NCI-H1417 (cell line): Measurements from ENCODE around the gene KANSL3.

Experiments used
- DNase-seq, 3 experiments: peaks; one replicate each; lab custom pipeline; 2025; lab: John Stamatoyannopoulos, UW

Gene KANSL3

GRCh38 chr2:96608469-96609455 lies 29.4 kb downstream of the KANSL3 start:
- DNase-seq, result no peak

GRCh38 chr2:96604104-96604503 lies 34.0 kb downstream of the KANSL3 start:
- DNase-seq, result no peak

- DNase-seq, result no peak
Measured at GRCh38 chr2:96602330-96602823, 35.7 kb downstream of the KANSL3 start.

GRCh38 chr2:96601382-96602292 lies 36.5 kb downstream of the KANSL3 start:
- no peak for DNase-seq

- no peak for DNase-seq
Measured at GRCh38 chr2:96599941-96600340, 38.2 kb downstream of the KANSL3 start.

GRCh38 chr2:96596596-96596995 lies 41.5 kb downstream of the KANSL3 start:
- no peak for DNase-seq

- DNase-seq, result no peak
Measured at GRCh38 chr2:96594691-96595152, 43.4 kb downstream of the KANSL3 start.

- no peak for DNase-seq
Measured at GRCh38 chr2:96594282-96594681, 43.8 kb downstream of the KANSL3 start.

- DNase-seq, result no peak
Measured at GRCh38 chr2:96591494-96591893, 46.6 kb downstream of the KANSL3 start.

- no peak for DNase-seq
Measured at GRCh38 chr2:96591054-96591453, 47.1 kb downstream of the KANSL3 start.

- no peak for DNase-seq
Measured at GRCh38 chr2:96587843-96588242, 50.3 kb downstream of the KANSL3 start.

- DNase-seq, result no peak
Measured at GRCh38 chr2:96584017-96584416, 54.1 kb downstream of the KANSL3 start.

- no peak for DNase-seq
Measured at GRCh38 chr2:96580771-96581170, 57.3 kb downstream of the KANSL3 start.

- no peak for DNase-seq
Measured at GRCh38 chr2:96579422-96579821, 58.7 kb downstream of the KANSL3 start.

- no peak for DNase-seq
Measured at GRCh38 chr2:96578731-96579130, 59.4 kb downstream of the KANSL3 start.

- no peak for DNase-seq
Measured at GRCh38 chr2:96577501-96577900, 60.6 kb downstream of the KANSL3 start.

- DNase-seq, result no peak
Measured at GRCh38 chr2:96575785-96576456, 62.2 kb downstream of the KANSL3 start.

GRCh38 chr2:96574364-96574763 lies 63.7 kb downstream of the KANSL3 start:
- no peak for DNase-seq

GRCh38 chr2:96568094-96568493 lies 70.0 kb downstream of the KANSL3 start:
- no peak for DNase-seq

- DNase-seq, result no peak
Measured at GRCh38 chr2:96565111-96565510, 73.0 kb downstream of the KANSL3 start.

- DNase-seq, result no peak
Measured at GRCh38 chr2:96564563-96564962, 73.5 kb downstream of the KANSL3 start.

GRCh38 chr2:96564026-96564425 lies 74.1 kb downstream of the KANSL3 start:
- DNase-seq, result no peak
